K562 (cell line): Measurements from ENCODE around the gene CREB3L2. TPM values are rescaled to one million over a fixed set of nuclear protein-coding genes. Genes with fewer than 3 reads are reported as not detected.

Source experiments
- ATAC-seq: fragments of 200-7000 bp; cut with Tn5 transposase; 3 replicates; pipeline ENCODE4 v1.9.1; 2020; ENCODE audit warnings: moderate library complexity
- BruUV-seq: library from RNA; stranded (reverse); fragments of 400-500 nt; replicated peaks from 2 replicates; lab custom pipeline; 2021; lab: Mats Ljungman, UMichigan
- CTCF ChIA-PET: fragments of 300-600 bp; formaldehyde crosslinking; extraction: SDS; loops from one replicate; lab custom pipeline; 2021; ENCODE audit warnings: low intra/inter-chr PET ratio; lab: Yijun Ruan, JAX
- POLR2A ChIA-PET: fragments of 300-600, 350-650 bp; sonication (Branson Sonifier 250); formaldehyde crosslinking; extraction: SDS; loops from one replicate; lab custom pipeline; 2021; ENCODE audit warnings: antibody characterized with exemption, inconsistent platforms; lab: Yijun Ruan, JAX
- DNase-seq, 4 experiments: peaks; one replicate each; pipeline versions ENCODE4 v3.0.0 to v3.0.0-alpha.2; 2011 to 2018; ENCODE audit warnings: low spot score in 3 of 4, mixed read lengths in 3 of 4; ENCODE audit errors: extremely low read depth in 1 of 4
- FAIRE-seq: peaks from 2 replicates; lab custom pipeline; 2011; peaks lifted over from hg19 to GRCh38; lab: Jason Lieb, UNC
- H2AFZ ChIP-seq: 2 replicates; pipeline ENCODE4 v1.6.0; 2011; ENCODE audit warnings: low read depth, low read length, control low read depth, inconsistent platforms
- H3K27ac ChIP-seq: fragments of 200-600 bp; 3 replicates; pipeline ENCODE4 v1.8.0; 2011; ENCODE audit warnings: low read depth, mild to moderate bottlenecking, control low read depth, inconsistent platforms, low read length, moderate library complexity, mixed read lengths; ENCODE audit errors: extremely low read depth
- H3K27me3 ChIP-seq, 2 experiments: fragments of 300-600 bp in 1 of 2; 2 replicates in 1 of 2; 3 replicates in 1 of 2; pipeline versions ENCODE4 v1.6.0 to v1.8.0; 2011; ENCODE audit warnings: inconsistent platforms in 2 of 2, low read length in 2 of 2, mild to moderate bottlenecking in 1 of 2, mixed read lengths in 1 of 2, moderate library complexity in 1 of 2; ENCODE audit not compliant: control insufficient read depth in 2 of 2, insufficient read depth in 2 of 2
- H3K36me3 ChIP-seq: fragments of 300-600 bp; 3 replicates; pipeline ENCODE4 v1.8.0; 2011; ENCODE audit warnings: mild to moderate bottlenecking, low read length, inconsistent platforms; ENCODE audit not compliant: control insufficient read depth, insufficient read depth
- H3K4me1 ChIP-seq, 2 experiments: fragments of 200-600 bp in 1 of 2; replicated peaks in 1 of 2; 2 replicates in 1 of 2; 3 replicates in 1 of 2; pipeline versions ENCODE4 v1.5.1 to v1.8.0; 2011; ENCODE audit warnings: inconsistent platforms in 2 of 2, low read length in 2 of 2, mild to moderate bottlenecking in 1 of 2, mixed read lengths in 1 of 2, moderate library complexity in 1 of 2; ENCODE audit not compliant: control insufficient read depth in 2 of 2, insufficient read depth in 2 of 2
- H3K4me2 ChIP-seq: 2 replicates; pipeline ENCODE4 v1.6.1; 2011; ENCODE audit warnings: low read length, control low read depth, inconsistent platforms, mixed read lengths; ENCODE audit not compliant: insufficient read depth
- H3K4me3 ChIP-seq: fragments of 200-600 bp; sonication (generic), shearing (Covaris generic); 2 replicates; pipeline ENCODE4 v1.5.1; 2016; ENCODE audit warnings: control low read depth, inconsistent platforms
- H3K79me2 ChIP-seq: fragments of 200-600 bp; 3 replicates; pipeline ENCODE4 v1.8.0; 2011; ENCODE audit warnings: low read length, inconsistent platforms; ENCODE audit not compliant: control insufficient read depth, insufficient read depth
- H3K9ac ChIP-seq, 2 experiments: 2 replicates each; pipeline versions ENCODE4 v1.6.0 to v1.6.1; 2011; ENCODE audit warnings: low read depth in 2 of 2, low read length in 2 of 2, control low read depth in 1 of 2, inconsistent platforms in 1 of 2, mild to moderate bottlenecking in 1 of 2, mixed read lengths in 1 of 2; ENCODE audit not compliant: insufficient read depth in 1 of 2
- H3K9me1 ChIP-seq: one replicate; pipeline ENCODE4 v1.6.0; 2011; ENCODE audit warnings: inconsistent platforms, mild to moderate bottlenecking, low read length, moderate library complexity; ENCODE audit not compliant: control insufficient read depth, insufficient read depth
- H3K9me3 ChIP-seq: replicated peaks from 2 replicates; pipeline ENCODE4 v1.5.1; 2011; ENCODE audit warnings: low read depth, low read length, inconsistent platforms; ENCODE audit not compliant: control insufficient read depth, insufficient read depth
- H4K20me1 ChIP-seq: replicated peaks from 2 replicates; pipeline ENCODE4 v1.6.1; 2011; ENCODE audit warnings: low read length, inconsistent platforms, mixed read lengths; ENCODE audit not compliant: control insufficient read depth, insufficient read depth
- CREB1 ChIP-seq, 2 experiments: sonication (generic) in 1 of 2; formaldehyde crosslinking in 1 of 2; IDR thresholded peaks; 2 replicates each; pipeline versions ENCODE4 v1.6.1 to v1.8.0; 2012 to 2022; ENCODE audit warnings: inconsistent platforms in 1 of 2, mild to moderate bottlenecking in 1 of 2, missing genetic modification reagents in 1 of 2, moderate library complexity in 1 of 2
- CXXC5 ChIP-seq: fragments of 250-450 bp; sonication (Bioruptor Pico); IDR thresholded peaks from 2 replicates; pipeline ENCODE4 v1.8.0; 2022; ENCODE audit warnings: inconsistent platforms, mild to moderate bottlenecking, moderate library complexity
- RBM39 ChIP-seq: fragments of 200-400 bp; formaldehyde crosslinking; optimal IDR thresholded peaks from 2 replicates; pipeline ENCODE3; 2018; ENCODE audit warnings: low read depth, low read length
- SOX6 ChIP-seq: fragments of 450-650 bp; IDR thresholded peaks from 2 replicates; pipeline ENCODE4 v1.6.1; 2014; ENCODE audit warnings: mild to moderate bottlenecking
- ZNF316 ChIP-seq: fragments of 450-650 bp; IDR thresholded peaks from 2 replicates; pipeline ENCODE4 v1.6.1; 2016
- WGBS: fragments of 100-300 bp; shearing (Covaris generic); methylation state at CpG from one replicate; pipeline ENCODE4 v1.1.6; 2016; ENCODE audit warnings: low coverage, mixed read lengths; ENCODE audit not compliant: insufficient coverage; ENCODE audit errors: missing lambda C conversion rate; 5-methylcytosine and 5-hydroxymethylcytosine counted together
- in situ Hi-C: fragments of 300-500 bp; cut with MboI; formaldehyde crosslinking; loops from 4 replicates; pipeline ENCODE4 v1.15.0; 2018; ENCODE audit warnings: inconsistent platforms, mixed read lengths
- intact Hi-C: fragments of 100-400 bp; cut with micrococcal nuclease; formaldehyde crosslinking; loops from 2 replicates; pipeline ENCODE4 v1.14.2; 2022
- polyA plus RNA-seq, 8 experiments: library from polyadenylated mRNA; depleted of rRNA in 4 of 8; stranded (reverse) in 5 of 8; unstranded in 3 of 8; fragments of >200 nt; fragmentation: Nextera tagmentation in 2 of 8; fragmentation: Illumina TruSeq in 1 of 8; extraction: Ambion mirVana in 2 of 8; extraction: Trizol in 1 of 8; gene quantifications; 2 replicates each; pipeline versions ENCODE4 v1.2.1 to v1.2.3, GENCODE V29; 2011 to 2014; ENCODE audit warnings: inconsistent platforms in 1 of 8, missing spikeins in 1 of 8
- total RNA-seq, 7 experiments: library from RNA; depleted of rRNA in 6 of 7; stranded (reverse); fragments of >200 nt in 6 of 7; fragmentation: Illumina TruSeq in 2 of 7; extraction: Trizol in 2 of 7; gene quantifications; 2 replicates each; pipeline versions ENCODE4 v1.2.1 to v1.2.3, GENCODE V29; 2011 to 2021; ENCODE audit warnings: low replicate concordance in 1 of 7

The CREB3L2 gene
- total and polyA plus RNA-seq, 9 of the 15 experiments (the other 6 are each of a cell fraction or from before 2014, with no cell fraction given): 7.1 to 45.6 (median 15.8) TPM

DNA sequence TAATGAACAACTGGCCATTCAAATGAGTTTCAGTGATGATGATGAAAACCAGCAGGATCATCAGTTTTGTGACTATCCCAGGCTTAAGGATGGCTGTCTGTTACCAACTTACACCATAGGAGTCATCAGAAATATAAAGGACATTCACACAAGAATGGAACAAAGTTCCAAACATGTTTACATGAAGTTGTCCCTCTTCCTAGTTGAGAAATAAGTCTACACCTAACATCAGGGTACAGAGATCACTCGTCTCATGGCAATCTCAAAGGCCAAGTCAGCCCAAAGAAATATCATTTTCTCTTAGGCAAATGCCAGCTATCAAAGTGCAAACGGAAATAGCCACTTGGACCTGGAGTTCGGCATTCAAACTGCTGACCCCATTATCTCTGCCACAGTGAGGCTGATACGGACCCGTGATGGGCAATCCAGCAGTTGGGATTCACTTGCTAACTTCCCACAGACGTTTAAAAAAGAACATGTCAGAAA is 53.0 kb downstream of the CREB3L2 start:
- Histone ChIP-seq H3K4me3 (no peak overlapping the region), H2AFZ (no peak overlapping the region), H3K4me1 (peaks cover 22 to 61% of the 10 kb centered on the region in 2 experiments), H3K79me2 (peaks cover 80% of the 10 kb centered on the region), H4K20me1 (0 out of 2 replicates have a peak, but pooled peaks cover 2% of the 10 kb centered on the region), H3K9me1 (no peaks in the 10 kb centered on the region), H3K27ac (no peak overlapping the region)
- no peak for DNase-seq
- intact Hi-C loops: no loop called here
- 40% methylated on average over 6 of the region's 6 CpGs for WGBS
- CTCF ChIA-PET: no interaction called here
- no peak for ATAC-seq
- BruUV-seq: no TSS peak
- TF ChIP-seq CREB1 (IDR thresholded peaks at IDR 0.05) (no peak), CREB1 (CRISPR knock-in tag; IDR thresholded peaks at IDR 0.05) (no peak), RBM39 (no peak), SOX6 (no peak), CXXC5 (CRISPR knock-in tag) (peak; percentile 18; the same call in 1 of the 2 replicates), ZNF316 (peak; percentile 55)
- TF ChIP-seq, all 486 proteins: peak for 2
- Histone ChIP-seq H3K27me3 (no peaks in the 10 kb centered on the region), H3K36me3 (peaks cover 18% of the 10 kb centered on the region), H3K4me2 (no peak overlapping the region), H3K9me3 (no peaks in the 10 kb centered on the region), H3K9ac (no peak overlapping the region)
- FAIRE-seq: no peak
- POLR2A ChIA-PET: interaction anchor here (0.6 to 2.0 kb wide), 3 partner anchors 9 to 393 kb away, joined by 3 to 5 read pairs (median 3); no protein-coding TSS in a partner anchor
- in situ Hi-C loops: no loop called here
